Measurements from ENCODE around the gene KCTD17.

GRCh38 chr22:37075046-37075445 is 23.5 kb downstream of the KCTD17 start:
- no peak for TF ChIP-seq POLR2A (IDR thresholded peaks at IDR 0.05)
- TF ChIP-seq CTCF (IDR thresholded peaks at IDR 0.05): no peak
